AG09319 (cell line): ENCODE results near the gene EPC1.
"Not testable (repeated sequence)": the region's sequence is repeated elsewhere in the genome, so short reads cannot be mapped to it uniquely, and the experiment has no call there.

Source experiments
- DNase-seq: peaks from one replicate; pipeline ENCODE4 v3.0.0-alpha.2; 2010; ENCODE audit warnings: low read depth; ENCODE audit errors: extremely low read depth
- TF ChIP-seq, protein P1 (sequence below): IDR thresholded peaks from 2 replicates; pipeline ENCODE4 v1.5.1; 2011; ENCODE audit warnings: low read depth, mild to moderate bottlenecking, inconsistent platforms, low read length, moderate library complexity

EPC1 gene

DNA sequence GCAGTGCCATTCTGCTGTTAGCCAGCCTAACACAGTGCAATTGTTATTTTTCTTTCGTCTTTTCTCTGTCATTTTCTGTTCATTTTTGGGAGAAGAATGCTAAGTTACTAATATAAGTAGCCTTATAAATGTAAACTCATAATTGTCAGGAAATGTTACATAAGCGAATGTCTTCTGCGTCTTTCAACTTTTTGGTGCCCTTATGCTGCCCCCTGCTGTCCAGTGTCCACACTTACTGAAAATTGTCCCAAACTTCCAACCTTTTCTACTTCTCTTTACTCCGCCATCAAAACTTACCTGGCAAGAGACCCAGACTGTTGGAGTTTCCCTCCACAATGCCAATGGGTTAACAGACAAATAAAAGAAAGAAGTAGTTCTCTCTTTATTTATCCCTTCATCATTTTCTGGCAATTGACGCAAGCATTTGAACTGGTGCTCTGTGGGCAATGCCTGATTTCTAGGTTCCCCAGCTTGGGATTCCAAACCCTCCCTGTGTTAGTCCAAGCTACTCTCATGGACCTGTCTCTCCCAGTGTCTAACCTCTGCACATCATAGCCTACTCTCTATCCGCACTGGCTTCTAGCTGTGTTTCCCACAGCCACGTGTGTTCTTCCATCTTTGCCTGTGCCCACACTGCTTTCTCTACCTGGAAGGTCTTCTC lies 21.0 kb upstream of the EPC1 start:
- TF ChIP-seq, protein P1, sequence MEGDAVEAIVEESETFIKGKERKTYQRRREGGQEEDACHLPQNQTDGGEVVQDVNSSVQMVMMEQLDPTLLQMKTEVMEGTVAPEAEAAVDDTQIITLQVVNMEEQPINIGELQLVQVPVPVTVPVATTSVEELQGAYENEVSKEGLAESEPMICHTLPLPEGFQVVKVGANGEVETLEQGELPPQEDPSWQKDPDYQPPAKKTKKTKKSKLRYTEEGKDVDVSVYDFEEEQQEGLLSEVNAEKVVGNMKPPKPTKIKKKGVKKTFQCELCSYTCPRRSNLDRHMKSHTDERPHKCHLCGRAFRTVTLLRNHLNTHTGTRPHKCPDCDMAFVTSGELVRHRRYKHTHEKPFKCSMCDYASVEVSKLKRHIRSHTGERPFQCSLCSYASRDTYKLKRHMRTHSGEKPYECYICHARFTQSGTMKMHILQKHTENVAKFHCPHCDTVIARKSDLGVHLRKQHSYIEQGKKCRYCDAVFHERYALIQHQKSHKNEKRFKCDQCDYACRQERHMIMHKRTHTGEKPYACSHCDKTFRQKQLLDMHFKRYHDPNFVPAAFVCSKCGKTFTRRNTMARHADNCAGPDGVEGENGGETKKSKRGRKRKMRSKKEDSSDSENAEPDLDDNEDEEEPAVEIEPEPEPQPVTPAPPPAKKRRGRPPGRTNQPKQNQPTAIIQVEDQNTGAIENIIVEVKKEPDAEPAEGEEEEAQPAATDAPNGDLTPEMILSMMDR, result peak; percentile 75

DNA sequence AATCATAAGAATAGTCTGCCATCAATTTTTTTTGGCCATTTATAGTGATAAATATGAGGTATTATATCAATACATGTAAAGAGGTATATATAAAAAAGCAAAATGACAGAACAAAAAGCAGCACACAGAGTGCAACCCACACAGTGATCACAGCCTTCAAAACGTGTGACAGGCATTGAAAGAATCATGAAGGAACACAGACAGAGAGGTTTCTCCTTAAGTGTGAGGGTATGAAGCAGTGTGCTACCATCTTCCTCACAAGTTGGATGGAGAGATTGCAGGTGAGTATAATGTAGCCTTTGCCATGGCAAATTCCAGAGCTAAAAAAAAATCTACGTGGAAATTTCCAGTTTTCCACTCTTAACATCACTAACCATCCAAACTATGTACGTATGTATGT lies 19.6 kb upstream of the EPC1 start:
- no peak for DNase-seq
- TF ChIP-seq, protein P1, result no peak

More for the DNA sequence above, 21.0 kb upstream of the EPC1 start:
- peak; percentile 44 for DNase-seq

DNA sequence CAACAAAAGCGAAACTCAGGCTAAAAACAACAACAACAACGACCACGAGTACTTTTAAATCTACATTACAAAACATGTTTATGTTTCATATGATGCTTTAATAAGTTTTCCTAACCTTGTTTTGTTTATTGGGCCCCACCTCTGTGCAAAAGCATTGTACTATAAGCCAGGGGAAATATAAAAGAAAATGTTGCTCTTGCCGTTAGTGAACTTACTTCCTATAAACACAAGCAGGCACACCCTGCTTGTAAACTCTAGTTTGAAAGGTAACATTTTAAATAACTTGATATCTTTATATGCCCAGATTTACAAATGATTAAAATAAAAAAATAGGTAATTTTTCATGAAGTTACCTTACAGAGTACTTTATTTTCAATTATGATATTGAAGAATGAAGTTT lies 19.2 kb upstream of the EPC1 start:
- TF ChIP-seq, protein P1, result no peak
- DNase-seq, result no peak

- not testable (repeated sequence) for DNase-seq
Observed at GRCh38 chr10:32365404-32365803, 18.4 kb upstream of the EPC1 start.

DNA sequence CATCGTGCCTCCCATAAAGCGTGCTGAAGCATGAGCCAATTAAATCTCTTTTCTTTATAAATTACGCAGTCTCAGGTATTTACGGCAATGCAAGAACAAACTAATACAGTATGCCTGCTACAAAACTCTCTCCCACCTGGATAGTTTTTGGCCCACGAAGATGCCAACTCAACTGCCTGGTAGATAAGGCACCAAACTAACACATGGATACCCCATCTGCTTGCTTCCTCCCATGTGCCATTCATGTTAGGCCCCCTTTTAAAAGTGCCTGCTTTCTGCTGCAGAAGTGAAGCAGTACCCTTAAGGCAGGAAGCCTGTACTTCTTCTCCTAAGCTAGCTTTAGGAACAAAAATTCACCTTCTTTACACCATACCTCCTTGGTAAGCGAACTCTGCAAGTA lies 15.6 kb upstream of the EPC1 start:
- DNase-seq, result no peak
- TF ChIP-seq, protein P1, result no peak

- DNase-seq, result no peak
- TF ChIP-seq, protein P1, result no peak
Observed at GRCh38 chr10:32360884-32361283, 13.9 kb upstream of the EPC1 start.

DNA sequence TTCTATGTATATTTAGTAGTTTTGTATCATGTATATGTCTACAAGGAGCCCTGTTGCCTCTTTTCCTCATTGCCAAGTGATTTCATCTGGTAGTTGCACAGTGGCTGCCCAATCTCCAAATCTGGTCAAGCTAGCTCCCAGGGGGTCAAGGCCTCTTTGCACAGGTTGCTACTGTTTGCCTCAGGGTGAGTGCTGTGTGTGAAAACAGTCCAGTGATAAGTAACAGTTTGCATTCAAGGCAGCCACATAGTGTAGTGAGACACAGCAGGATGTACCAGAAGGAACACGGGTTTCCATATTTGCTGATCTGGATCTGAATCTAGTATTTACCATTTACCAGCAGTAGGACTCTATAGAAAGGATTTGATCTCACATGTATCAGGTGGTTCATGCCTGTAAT lies 13.3 kb upstream of the EPC1 start:
- TF ChIP-seq, protein P1, result no peak
- no peak for DNase-seq
